A549 (cell line): ENCODE data around the gene OGDH. TPM values are rescaled to one million over a fixed set of nuclear protein-coding genes. Genes with fewer than 3 reads are reported as not detected.
A peak's percentile ranks its signal among the peaks of the same experiment; 100 is the strongest.

ENCODE experiments used
- ATAC-seq, 2 experiments: fragments of 200-7000 bp in 1 of 2; fragments of >200 bp in 1 of 2; cut with Nextera tagmentation in 1 of 2; cut with Tn5 transposase in 1 of 2; 3 replicates each; pipeline versions ENCODE4 v1.8.0 to v1.9.1; 2018 to 2020; ENCODE audit warnings: mild to moderate bottlenecking in 1 of 2, moderate library complexity in 1 of 2
- CTCF ChIA-PET: fragments of 300-600 bp; sonication (Branson Sonifier 250); formaldehyde crosslinking; extraction: SDS; loops from one replicate; lab custom pipeline; 2021; ENCODE audit warnings: antibody characterized with exemption, inconsistent platforms; lab: Yijun Ruan, JAX
- POLR2A ChIA-PET: fragments of 350-600 bp; formaldehyde crosslinking; extraction: SDS; loops from one replicate; lab custom pipeline; 2021; ENCODE audit warnings: antibody characterized with exemption, inconsistent platforms; lab: Yijun Ruan, JAX
- DNase-seq, 2 experiments: peaks; one replicate each; pipeline versions ENCODE4 v3.0.0 to v3.0.0-alpha.2; 2011 to 2016; ENCODE audit warnings: low read depth in 1 of 2, low spot score in 1 of 2
- FAIRE-seq: peaks from 2 replicates; lab custom pipeline; 2011; peaks lifted over from hg19 to GRCh38; lab: Jason Lieb, UNC
- H3K27ac ChIP-seq, 2 experiments: fragments of >200 bp; sonication (Bioruptor Twin); formaldehyde crosslinking; 3 replicates each; pipeline ENCODE4 v1.5.1; 2016 to 2017
- H3K4me1 ChIP-seq: fragments of >200 bp; sonication (Bioruptor Twin); formaldehyde crosslinking; 3 replicates; pipeline ENCODE4 v1.6.1; 2016
- H3K4me2 ChIP-seq: fragments of >200 bp; sonication (Bioruptor Twin); formaldehyde crosslinking; 3 replicates; pipeline ENCODE4 v1.6.1; 2016
- H3K4me3 ChIP-seq: fragments of >200 bp; sonication (Bioruptor Twin); formaldehyde crosslinking; 3 replicates; pipeline ENCODE4 v1.5.1; 2016
- H3K9me3 ChIP-seq: fragments of >200 bp; sonication (Bioruptor Twin); formaldehyde crosslinking; 3 replicates; pipeline ENCODE4 v1.6.1; 2016
- CEBPB ChIP-seq, 2 experiments: fragments of >200 bp in 1 of 2; sonication (Bioruptor Twin) in 1 of 2; formaldehyde crosslinking in 1 of 2; IDR thresholded peaks; 2 replicates each; pipeline ENCODE4 v1.6.1; 2012 to 2016
- EHF ChIP-seq: fragments of 250-450 bp; sonication (Bioruptor Pico); IDR thresholded peaks from 2 replicates; pipeline ENCODE4 v1.5.0; 2020; ENCODE audit warnings: mild to moderate bottlenecking
- EP300 ChIP-seq, 2 experiments: fragments of >200 bp; sonication (Bioruptor Twin); formaldehyde crosslinking; IDR thresholded peaks; 2 replicates in 1 of 2; 3 replicates in 1 of 2; pipeline ENCODE4 v1.6.1; 2016 to 2017
- ESRRA ChIP-seq: fragments of 150-350 bp; IDR thresholded peaks from 2 replicates; pipeline ENCODE4 v1.6.1; 2014; ENCODE audit warnings: mild to moderate bottlenecking, low read length, borderline replicate concordance
- HDAC2 ChIP-seq: fragments of 200-600 bp; sonication (generic); IDR thresholded peaks from 2 replicates; pipeline ENCODE4 v1.6.1; 2016
- HES2 ChIP-seq: fragments of >200 bp; sonication (Bioruptor Twin); formaldehyde crosslinking; IDR thresholded peaks from 2 replicates; pipeline ENCODE4 v1.6.1; 2016
- HEYL ChIP-seq: fragments of 250-450 bp; sonication (Bioruptor Pico); IDR thresholded peaks from 2 replicates; pipeline ENCODE4 v1.8.0; 2021; ENCODE audit warnings: mild to moderate bottlenecking, moderate library complexity
- HOXA7 ChIP-seq: fragments of 250-450 bp; sonication (Bioruptor Pico); IDR thresholded peaks from 2 replicates; pipeline ENCODE4 v1.5.0; 2020; ENCODE audit warnings: mild to moderate bottlenecking, moderate library complexity
- MAFK ChIP-seq: fragments of 450-650 bp; IDR thresholded peaks from 2 replicates; pipeline ENCODE4 v1.6.1; 2014; ENCODE audit not compliant: partially characterized antibody
- MAZ ChIP-seq: fragments of 150-350 bp; IDR thresholded peaks from 2 replicates; pipeline ENCODE4 v1.6.1; 2014; ENCODE audit warnings: antibody characterized with exemption, low read depth, low read length, borderline replicate concordance
- NFE2L2 ChIP-seq: fragments of 150-350 bp; conservative IDR thresholded peaks from 2 replicates; pipeline ENCODE4 v1.6.1; 2014; ENCODE audit warnings: low read length
- PBX3 ChIP-seq: IDR thresholded peaks from 2 replicates; pipeline ENCODE4 v1.6.1; 2012
- RARB ChIP-seq: fragments of 250-450 bp; sonication (Bioruptor Pico); IDR thresholded peaks from 2 replicates; pipeline ENCODE4 v1.8.0; 2021; ENCODE audit warnings: mild to moderate bottlenecking, moderate library complexity
- SMC3 ChIP-seq: fragments of >200 bp; sonication (Bioruptor Twin); formaldehyde crosslinking; IDR thresholded peaks from 3 replicates; pipeline ENCODE4 v1.6.1; 2018; ENCODE audit warnings: inconsistent platforms
- SREBF2 ChIP-seq: fragments of 450-650 bp; IDR thresholded peaks from 2 replicates; pipeline ENCODE4 v1.6.1; 2014; ENCODE audit warnings: mild to moderate bottlenecking, moderate library complexity
- TP53 ChIP-seq: fragments of 250-450 bp; sonication (Bioruptor Pico); IDR thresholded peaks from 2 replicates; pipeline ENCODE4 v1.5.0; 2021; ENCODE audit warnings: mild to moderate bottlenecking, moderate library complexity
- ZC3H11A ChIP-seq: fragments of 450-650 bp; IDR thresholded peaks from 2 replicates; pipeline ENCODE4 v1.6.1; 2014; ENCODE audit warnings: antibody characterized with exemption, mild to moderate bottlenecking
- ZNF302 ChIP-seq: fragments of 250-450 bp; sonication (Bioruptor Pico); IDR thresholded peaks from 2 replicates; pipeline ENCODE4 v1.9.0; 2021; ENCODE audit warnings: inconsistent platforms, mild to moderate bottlenecking, moderate library complexity
- ZSCAN20 ChIP-seq: fragments of 250-450 bp; sonication (Bioruptor Pico); IDR thresholded peaks from 2 replicates; pipeline ENCODE4 v1.8.0; 2022; ENCODE audit warnings: mild to moderate bottlenecking, moderate library complexity
- WGBS: methylation state at CpG from one replicate; pipeline ENCODE4 v1.1.6; 2017; ENCODE audit errors: missing lambda C conversion rate; 5-methylcytosine and 5-hydroxymethylcytosine counted together
- polyA plus RNA-seq, 4 experiments: library from polyadenylated mRNA; depleted of rRNA in 3 of 4; stranded (reverse); fragments of >200 nt; fragmentation: RNase III in 1 of 4; extraction: RNeasy Plus Mini Kit Qiagen cat#74134 plus additional on column Dnase treatment in 1 of 4; gene quantifications; 2 replicates in 3 of 4; 3 replicates in 1 of 4; pipeline ENCODE4 v1.2.3, GENCODE V29; 2011 to 2017
- TF ChIP-seq, protein P1 (sequence below): fragments of 200-600 bp; sonication (generic); IDR thresholded peaks from 2 replicates; pipeline ENCODE4 v1.6.1; 2016; ENCODE audit warnings: antibody characterized with exemption, mild to moderate bottlenecking, moderate library complexity

OGDH gene
- polyA plus RNA-seq, 2 of the 4 experiments (the other 2 are of a cell fraction) = 32.5 to 38.8 TPM

DNA sequence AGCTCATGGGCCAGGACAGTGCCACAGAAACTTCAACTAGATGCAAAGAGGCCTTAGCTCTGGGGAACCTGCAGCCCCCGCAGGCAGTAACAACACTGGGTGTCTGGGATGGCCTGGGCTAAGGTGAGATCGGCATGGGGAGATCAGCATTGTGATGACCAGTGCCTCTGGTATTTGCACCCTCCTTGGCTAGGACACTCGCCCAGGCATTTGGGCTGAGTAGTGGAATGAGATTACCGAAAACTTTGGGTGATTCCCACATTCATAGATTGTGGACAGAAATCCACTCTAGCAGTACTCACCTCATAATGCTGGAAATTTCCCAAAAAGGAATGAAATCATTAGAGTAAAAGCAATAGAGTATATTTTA is 71.7 kb downstream of the OGDH start:
- WGBS = 84% methylated on average over 4 of the region's 4 CpGs
- no peak for TF ChIP-seq ZNF302 (CRISPR knock-in tag)
- TF ChIP-seq, protein P1, sequence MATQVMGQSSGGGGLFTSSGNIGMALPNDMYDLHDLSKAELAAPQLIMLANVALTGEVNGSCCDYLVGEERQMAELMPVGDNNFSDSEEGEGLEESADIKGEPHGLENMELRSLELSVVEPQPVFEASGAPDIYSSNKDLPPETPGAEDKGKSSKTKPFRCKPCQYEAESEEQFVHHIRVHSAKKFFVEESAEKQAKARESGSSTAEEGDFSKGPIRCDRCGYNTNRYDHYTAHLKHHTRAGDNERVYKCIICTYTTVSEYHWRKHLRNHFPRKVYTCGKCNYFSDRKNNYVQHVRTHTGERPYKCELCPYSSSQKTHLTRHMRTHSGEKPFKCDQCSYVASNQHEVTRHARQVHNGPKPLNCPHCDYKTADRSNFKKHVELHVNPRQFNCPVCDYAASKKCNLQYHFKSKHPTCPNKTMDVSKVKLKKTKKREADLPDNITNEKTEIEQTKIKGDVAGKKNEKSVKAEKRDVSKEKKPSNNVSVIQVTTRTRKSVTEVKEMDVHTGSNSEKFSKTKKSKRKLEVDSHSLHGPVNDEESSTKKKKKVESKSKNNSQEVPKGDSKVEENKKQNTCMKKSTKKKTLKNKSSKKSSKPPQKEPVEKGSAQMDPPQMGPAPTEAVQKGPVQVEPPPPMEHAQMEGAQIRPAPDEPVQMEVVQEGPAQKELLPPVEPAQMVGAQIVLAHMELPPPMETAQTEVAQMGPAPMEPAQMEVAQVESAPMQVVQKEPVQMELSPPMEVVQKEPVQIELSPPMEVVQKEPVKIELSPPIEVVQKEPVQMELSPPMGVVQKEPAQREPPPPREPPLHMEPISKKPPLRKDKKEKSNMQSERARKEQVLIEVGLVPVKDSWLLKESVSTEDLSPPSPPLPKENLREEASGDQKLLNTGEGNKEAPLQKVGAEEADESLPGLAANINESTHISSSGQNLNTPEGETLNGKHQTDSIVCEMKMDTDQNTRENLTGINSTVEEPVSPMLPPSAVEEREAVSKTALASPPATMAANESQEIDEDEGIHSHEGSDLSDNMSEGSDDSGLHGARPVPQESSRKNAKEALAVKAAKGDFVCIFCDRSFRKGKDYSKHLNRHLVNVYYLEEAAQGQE = no peak
- no peak for TF ChIP-seq HES2
- no peak for TF ChIP-seq EHF
- no peak for TF ChIP-seq NFE2L2
- TF ChIP-seq ZC3H11A = no peak
- TF ChIP-seq HEYL (CRISPR knock-in tag) = no peak
- TF ChIP-seq SMC3 = no peak
- TF ChIP-seq EP300 (IDR thresholded peaks at IDR 0.05) = no peak
- no peak for DNase-seq
- CTCF ChIA-PET = no interaction called here
- Histone ChIP-seq H3K4me1 (peaks cover 26% of the 10 kb centered on the region), H3K9me3 (no peaks in the 10 kb centered on the region), H3K4me2 (peak overlapping the region; percentile 61; the same call in 2 of the 3 replicates), H3K27ac (peak overlapping the region in 1 of 2 experiments; percentile 82; a peak in 3 of 6 replicates), H3K4me3 (no peak overlapping the region)
- no peak for FAIRE-seq
- ATAC-seq = peak in 1 of 2 experiments; percentile 16; a peak in 1 of 6 replicates
- POLR2A ChIA-PET = no interaction called here

DNA sequence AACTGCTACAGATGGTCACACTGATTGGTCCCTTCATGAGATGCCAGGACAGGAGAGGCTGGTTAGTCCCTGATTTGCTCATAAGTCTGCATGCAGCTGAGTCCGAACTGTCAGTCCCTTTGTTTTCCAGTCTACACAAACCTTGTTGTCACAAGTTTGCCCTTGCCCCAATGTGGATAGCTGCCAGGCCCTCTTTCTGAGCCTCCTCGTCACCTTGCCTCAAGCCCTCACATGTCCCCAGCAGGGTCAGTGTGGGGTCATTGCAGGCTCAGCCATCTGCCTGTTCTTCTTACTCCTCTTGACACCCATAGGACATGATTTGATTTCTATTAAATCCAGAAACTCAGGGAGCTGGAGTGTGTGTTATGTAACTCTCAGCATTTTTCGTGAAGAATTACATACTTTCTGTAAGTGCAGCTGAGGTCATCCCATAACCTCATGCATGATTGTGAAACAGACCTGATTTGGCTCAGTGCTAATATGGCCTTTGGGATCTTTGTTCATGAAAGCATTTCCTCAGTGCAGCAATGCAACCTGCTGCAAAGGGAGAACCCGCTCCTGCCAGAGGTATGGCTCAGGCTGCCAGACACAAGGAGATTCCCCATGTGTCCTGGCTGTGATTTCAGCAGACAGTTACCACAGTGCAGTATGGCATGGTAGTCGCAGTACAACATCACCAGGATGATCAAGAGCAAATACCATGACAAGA is 72.2 kb downstream of the OGDH start:
- ChIA-PET CTCF (interaction anchor here (0.5 kb wide), 1 partner anchor 13 kb away, joined by 3 read pairs; no protein-coding TSS in a partner anchor), POLR2A (no interaction called here)
- TF ChIP-seq RARB (CRISPR knock-in tag) (no peak), MAFK (peak; percentile 34), SREBF2 (no peak), HOXA7 (CRISPR knock-in tag) (no peak), ZSCAN20 (CRISPR knock-in tag) (no peak), TP53 (CRISPR knock-in tag) (no peak), MAZ (no peak), ZNF302 (CRISPR knock-in tag) (no peak), ESRRA (no peak), CEBPB (IDR thresholded peaks at IDR 0.05) (peak in 1 of 2 experiments; percentile 50; a peak in 1 of 4 replicates), HDAC2 (no peak), PBX3 (no peak)
- TF ChIP-seq, protein P1 = no peak
- H3K4me1 ChIP-seq = peaks cover 26% of the 10 kb centered on the region
- peak overlapping the region; percentile 62 to 82 for H3K27ac ChIP-seq
- ATAC-seq = peak; percentile 51 to 63; a peak in 5 of 6 replicates
- no peak for FAIRE-seq
- H3K4me3 ChIP-seq = no peak overlapping the region
- peak overlapping the region; percentile 61 for H3K4me2 ChIP-seq
- DNase-seq = no peak
- no peaks in the 10 kb centered on the region for H3K9me3 ChIP-seq
- WGBS = 75% methylated on average over 5 of the region's 5 CpGs
